Tracheal epithelial cell (primary cell): ENCODE data around the gene CCDC192. TPM values are rescaled to one million over a fixed set of nuclear protein-coding genes. Genes with fewer than 3 reads are reported as not detected.

Source experiments
- total RNA-seq: library from RNA; depleted of rRNA; stranded (reverse); fragments of >200 nt; gene quantifications from 2 replicates; pipeline ENCODE4 v1.2.1, GENCODE V29; 2014

CCDC192 gene, protein sequence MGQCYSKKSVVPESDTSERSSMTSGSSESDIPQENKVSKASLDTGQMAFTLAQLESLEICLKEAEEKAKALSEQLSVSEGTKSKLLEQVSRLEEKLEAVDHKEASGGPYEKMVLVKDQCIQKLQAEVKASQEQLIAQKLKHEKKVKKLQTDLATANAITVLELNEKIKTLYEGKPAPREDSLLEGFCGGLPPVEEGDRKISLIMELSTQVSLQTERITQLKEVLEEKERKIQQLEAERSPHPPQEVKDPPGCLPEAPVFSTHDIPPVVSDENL
- total RNA-seq, result not detected in 2 replicates

DNA sequence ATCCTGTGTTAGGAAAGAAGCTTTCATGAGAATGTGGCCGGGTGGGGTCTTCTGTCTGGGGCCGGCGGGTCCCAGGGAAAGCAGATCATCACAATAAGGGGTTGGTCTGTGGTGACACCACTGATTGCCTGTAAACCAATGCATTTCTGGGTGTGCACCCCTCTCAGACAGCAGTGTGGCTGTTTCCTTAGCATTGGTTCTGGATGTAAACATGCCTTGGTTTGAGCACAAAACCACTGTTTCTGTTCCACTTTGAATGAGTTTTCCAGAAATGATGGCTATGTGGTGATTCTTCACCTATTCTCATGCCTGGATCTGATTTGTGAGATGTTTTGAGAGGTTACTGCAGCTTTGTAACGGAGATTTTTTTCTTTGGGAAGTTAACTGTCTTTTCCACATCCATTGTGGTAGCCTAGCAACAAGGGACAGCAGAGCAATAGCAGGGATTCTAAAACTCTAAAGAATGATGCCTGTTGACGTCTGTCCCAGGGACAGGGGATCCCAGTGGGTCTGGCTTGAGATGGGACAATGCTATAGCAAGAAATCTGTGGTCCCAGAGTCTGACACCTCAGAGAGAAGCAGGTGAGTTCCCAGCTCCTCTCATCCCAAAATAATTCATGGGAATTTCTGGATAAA lies at the start of gene CCDC192:
CCDC192 (plus strand) TSS at position 466 of the 636 bp plus-strand sequence; CDS start at position 521, 55 bp downstream.

Other genes starting within 250 kb of the CCDC192 start
- gene PRRC1, start 185.8 kb upstream of the CCDC192 start, total RNA-seq, result 40.1 and 46.7 TPM in 2 replicates
- gene CTXN3, start 54.3 kb upstream of the CCDC192 start, total RNA-seq, result not detected in 2 replicates